GM18909 (cell line): ENCODE measurements around the gene SLC25A22.

Experiments used
- ATAC-seq: cut with Tn5 transposase; IDR thresholded peaks from one replicate; pipeline ENCODE4 v1.9.1; 2021; ENCODE audit warnings: mild to moderate bottlenecking; ENCODE audit not compliant: unreplicated experiment, poor library complexity

The SLC25A22 gene

DNA sequence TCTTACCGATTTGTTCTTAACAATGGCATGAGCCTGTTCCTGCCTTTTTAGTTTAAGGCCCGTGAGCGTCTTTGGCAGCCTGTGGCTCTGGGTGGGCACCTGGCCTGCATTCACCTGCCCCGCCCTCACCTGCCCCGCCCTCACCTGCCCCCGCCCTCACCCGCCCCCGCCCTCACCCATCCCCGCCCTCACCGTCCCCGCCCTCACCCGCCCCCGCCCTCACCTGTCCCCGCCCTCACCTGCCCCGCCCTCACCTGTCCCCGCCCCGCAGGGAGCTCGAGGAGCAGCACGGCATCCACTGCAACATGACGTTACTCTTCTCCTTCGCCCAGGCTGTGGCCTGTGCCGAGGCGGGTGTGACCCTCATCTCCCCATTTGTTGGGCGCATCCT is 35.0 kb downstream of the SLC25A22 start:
- ATAC-seq = no peak

DNA sequence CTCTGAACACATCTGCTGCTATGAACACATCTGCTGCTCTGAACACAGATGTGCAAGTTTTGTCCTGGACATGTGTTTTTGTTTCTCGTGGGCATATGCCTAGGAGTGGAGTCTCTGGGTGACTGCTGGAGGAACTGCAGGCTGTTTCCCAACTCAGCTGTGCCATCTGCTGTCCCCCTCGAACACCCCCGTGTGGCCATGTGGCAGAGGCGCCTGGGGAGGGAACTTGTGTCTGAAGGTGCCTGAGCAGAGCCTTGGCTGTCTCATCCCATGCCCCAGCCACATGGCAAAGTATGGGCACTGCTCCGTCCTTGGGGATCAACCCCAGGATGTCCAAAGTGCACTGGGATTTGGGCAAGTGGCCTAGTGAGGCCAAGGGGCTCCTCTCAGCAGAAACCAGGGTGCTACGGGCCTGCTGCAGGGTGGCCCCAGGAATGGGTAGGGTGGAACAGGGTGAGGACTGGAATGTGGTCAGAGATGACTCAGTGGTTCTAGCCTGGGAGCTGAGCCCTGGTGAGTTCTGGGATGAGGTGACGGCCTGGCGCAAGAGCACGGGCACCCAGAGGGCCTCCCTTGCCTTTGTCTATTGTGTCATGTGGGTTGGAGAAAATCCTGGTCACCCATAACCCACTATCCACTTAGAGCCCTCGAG is 35.5 kb downstream of the SLC25A22 start:
- ATAC-seq = no peak

DNA sequence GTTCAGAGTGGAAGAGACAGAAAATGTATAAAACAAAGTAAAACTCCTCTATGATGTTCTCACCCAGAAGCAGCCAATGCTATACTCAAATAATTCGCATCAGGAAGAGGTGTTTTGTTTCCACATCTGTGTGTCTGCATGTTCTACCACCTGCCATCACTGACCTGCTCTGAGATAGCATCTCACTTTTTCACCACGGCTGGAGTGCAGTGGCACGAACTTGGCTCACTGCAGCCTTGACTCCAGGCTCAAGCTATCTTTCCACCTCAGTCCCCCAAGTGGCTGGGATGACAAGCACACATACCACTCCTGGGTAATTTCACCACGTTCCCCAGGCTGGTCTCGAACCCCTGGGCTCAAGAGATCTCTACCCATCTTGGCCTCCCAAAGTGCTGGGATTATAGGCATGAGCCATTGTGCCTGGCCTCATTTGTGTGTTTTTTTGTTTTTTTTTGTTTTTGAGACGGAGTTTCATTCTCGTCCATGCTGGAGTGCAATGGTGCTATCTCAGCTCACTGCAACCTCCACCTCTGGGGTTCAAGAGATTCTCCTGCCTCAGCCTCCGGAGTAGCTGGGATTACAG is 36.5 kb downstream of the SLC25A22 start:
- no peak for ATAC-seq

DNA sequence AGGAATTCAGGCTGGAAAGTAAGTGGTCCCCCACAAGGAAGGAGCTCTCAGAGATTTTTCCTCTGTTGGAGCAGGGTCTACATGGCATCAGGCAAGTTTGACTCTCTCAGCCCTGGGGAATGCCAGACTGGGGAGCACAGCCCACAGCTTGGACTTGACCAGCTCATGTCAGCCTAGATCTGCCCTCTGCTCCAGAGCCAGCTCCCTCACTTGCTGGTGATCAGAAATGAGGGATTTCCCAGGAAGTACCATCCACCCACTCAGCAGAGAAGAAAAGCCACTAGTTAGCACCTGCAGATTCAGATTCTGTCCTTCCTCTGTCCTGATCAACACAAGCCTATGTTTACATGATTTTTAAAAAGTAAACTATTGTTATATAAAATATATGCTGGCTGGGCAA is 37.8 kb downstream of the SLC25A22 start:
- no peak for ATAC-seq

GRCh38 chr11:749731-750130 is 48.4 kb downstream of the SLC25A22 start:
- ATAC-seq = no peak

DNA sequence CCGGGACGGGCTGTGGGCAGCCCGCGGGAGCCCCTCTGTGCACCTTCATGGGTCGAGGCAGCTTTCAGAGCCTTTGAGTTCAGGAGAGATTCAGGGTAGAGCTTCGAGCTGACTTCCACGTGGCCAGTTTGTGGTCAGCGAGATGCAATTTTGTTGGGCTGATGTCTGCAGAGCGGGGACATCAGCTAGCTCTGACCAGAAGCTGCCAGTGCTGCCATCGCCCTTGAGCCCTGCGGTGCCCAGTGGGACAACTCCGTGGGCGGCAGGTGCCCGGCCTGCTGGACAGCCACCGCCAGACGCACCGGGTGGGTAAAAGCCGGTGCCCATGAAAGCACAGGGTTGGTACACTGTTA is 50.1 kb downstream of the SLC25A22 start:
- peak; percentile 11 for ATAC-seq

DNA sequence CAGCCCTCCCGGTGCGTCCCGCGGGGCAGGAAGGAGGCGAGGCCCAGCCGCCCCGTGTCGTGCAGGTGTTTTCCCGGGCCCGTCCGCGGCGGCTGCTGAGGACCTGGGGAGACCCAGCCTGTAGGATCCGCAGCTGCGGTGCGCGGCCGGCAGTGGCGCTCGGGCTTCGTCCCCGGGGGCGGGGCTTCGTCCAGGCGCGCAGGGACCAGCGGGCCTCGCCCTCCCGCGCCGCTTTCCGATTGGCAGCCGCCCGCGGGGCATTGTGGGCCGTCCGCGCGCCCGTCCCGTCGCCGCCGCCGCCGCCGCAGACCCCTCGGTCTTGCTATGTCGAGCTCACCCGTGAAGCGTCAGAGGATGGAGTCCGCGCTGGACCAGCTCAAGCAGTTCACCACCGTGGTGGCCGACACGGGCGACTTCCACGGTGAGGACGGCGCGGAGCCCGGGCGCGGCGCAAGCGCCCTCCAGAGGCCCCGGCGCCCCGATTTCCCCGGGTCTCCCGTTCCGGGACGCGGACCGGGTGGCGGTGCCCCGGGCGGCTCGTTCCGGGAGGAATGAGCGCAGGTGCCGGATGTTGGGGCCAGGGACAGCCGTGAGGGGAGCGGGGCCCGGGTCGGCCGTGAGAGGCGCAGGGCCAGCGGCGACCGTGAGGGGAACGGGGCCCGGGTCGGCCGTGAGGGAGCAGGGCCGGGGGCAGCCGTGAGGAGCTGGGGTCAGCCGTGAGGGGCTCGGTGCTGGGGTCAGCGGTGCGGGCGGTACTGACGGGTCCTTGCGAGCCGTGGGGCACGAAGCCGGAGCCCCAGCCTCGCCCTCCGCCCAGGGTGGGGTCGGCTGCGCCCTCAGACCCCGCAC is 50.7 kb downstream of the SLC25A22 start, which contains the start of gene TALDO1:
TSS of gene TALDO1 (plus strand) at position 307 of the 849 bp plus-strand sequence. CDS start at position 325, 18 bp downstream.
- peak; percentile 92 for ATAC-seq

DNA sequence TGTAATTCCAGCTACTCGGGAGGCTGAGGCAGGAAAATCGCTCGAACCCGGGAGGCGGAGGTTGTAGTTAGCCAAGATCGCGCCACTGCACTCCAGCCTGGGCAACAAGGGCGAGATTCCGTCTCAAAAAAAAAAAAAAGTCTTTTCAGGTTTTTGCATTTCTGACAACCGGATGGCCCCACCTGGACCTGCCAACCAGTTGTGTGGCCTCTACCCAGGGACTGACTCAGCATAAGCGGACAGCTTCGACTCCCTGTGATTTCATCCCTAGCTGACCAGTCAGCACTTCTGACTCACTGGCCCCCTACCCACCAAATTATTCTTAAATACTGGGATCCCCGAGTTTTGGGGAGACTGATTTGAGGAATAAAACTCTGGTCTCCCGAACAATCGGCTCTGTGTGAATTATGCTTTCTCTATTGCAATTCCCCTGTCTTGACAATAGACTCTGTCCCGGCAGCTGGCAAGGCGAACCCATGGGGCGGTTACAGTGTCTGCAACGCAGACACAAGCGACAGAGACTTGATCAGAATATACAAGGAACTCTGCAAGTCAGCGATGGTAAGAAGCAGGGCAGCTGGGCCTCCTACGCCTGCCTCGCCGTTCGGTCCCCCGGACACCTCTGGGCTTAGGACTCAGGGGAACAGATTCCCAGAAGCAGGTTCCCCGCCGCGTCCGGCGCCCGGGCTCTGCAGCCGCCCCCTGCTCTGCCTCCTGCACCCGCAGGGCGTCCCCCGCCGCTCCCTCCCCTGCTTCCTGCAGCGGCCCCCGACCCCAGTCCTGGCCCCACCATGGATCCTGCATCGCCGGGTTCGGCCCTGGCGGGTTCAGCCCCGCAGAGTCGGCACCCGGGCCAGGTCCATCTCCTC is 51.6 kb downstream of the SLC25A22 start:
- no peak for ATAC-seq

DNA sequence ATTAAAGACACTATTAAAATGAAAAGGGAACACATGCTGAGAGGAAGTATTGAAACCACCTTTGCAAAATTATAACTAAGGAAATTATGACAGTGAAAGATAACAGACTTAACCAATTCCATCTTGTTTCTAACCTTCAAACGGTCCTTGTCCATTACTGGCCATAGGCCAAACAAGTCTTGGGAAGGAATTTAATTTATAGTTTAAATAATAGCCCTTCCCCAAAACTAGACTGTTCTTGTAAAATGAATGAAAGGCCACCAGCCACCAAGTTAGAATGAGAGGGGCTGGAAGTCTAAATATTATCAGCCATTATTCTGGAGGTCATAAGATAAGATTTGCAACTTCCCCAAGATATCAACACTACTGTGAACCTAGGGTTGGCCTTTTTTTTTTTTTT is 52.7 kb downstream of the SLC25A22 start:
- ATAC-seq = no peak

- no peak for ATAC-seq
These were observed 55.4 kb downstream of the SLC25A22 start for GRCh38 chr11:742571-743201.

GRCh38 chr11:742156-742546 is 55.9 kb downstream of the SLC25A22 start:
- ATAC-seq = no peak
